GM23248 (cell line): Measurements from ENCODE around the gene TRAPPC3.

Source experiments
- EZH2 ChIP-seq: fragments of 200-600 bp; sonication (generic); IDR thresholded peaks from 2 replicates; pipeline ENCODE4 v1.6.1; 2018; ENCODE audit warnings: antibody characterized with exemption, mild to moderate bottlenecking; ENCODE audit not compliant: insufficient read depth, poor library complexity, severe bottlenecking
- EZH2phosphoT487 ChIP-seq: fragments of 200-600 bp; sonication (generic); IDR thresholded peaks from 2 replicates; pipeline ENCODE4 v1.6.1; 2018; ENCODE audit warnings: antibody characterized with exemption, moderate library complexity, mild to moderate bottlenecking, low read depth; ENCODE audit not compliant: insufficient read depth

DNA sequence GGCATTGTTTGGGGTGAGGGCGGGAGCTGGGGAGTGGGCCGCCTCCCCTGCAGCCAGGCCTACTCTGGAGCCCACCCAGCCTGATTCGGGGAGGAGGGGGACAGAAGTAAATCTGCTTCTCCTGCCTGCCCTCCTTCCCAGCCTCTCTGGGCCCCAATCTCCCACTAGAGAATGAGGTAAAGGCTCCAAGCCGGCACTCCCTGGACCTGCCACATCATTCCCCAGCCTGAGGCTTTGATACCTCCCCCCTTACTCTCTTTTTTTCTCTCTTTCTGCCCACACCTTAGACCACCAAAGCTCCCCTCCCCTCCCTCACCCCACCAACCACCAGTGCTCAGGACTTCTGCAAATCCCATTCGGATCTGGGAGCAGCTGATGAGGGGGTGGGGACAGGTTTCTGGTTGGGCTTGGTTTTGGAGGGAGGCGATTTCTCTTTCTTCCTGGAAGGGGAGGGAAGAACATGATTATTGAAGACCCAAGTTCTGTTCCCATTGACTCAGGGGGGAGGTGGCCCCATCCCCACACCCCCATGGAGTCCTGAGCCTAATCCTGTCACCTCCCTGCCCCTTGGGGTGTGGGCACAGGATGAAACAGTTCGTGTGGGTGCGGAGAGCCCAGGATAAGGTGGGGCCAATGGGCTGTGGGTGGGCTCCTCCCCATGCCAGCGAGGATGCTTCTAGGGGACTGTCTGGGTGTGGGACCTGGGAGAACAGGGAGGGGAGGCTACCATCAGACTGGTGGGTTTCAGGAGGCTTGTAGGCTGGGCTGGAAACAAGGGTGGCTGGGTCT, 8.0 kb upstream of the TRAPPC3 start:
- TF ChIP-seq EZH2phosphoT487: no peak
- no peak for TF ChIP-seq EZH2
